Heart left ventricle (tissue), 16 donors: ENCODE results near the gene FPR2. TPM values are rescaled to one million over a fixed set of nuclear protein-coding genes. Genes with fewer than 3 reads are reported as not detected.

Source experiments
- ATAC-seq, 4 donors: fragments of 200-7000 bp; cut with Tn5 transposase; one replicate each; pipeline ENCODE4 v1.9.1; 2020 to 2022; ENCODE audit warnings: moderate library complexity in 4 of 4, mild to moderate bottlenecking in 3 of 4, moderate number of reproducible peaks in 1 of 4
- DNase-seq, 5 donors: peaks; one replicate each; pipeline ENCODE4 v3.0.0-alpha.2; 2020
- H3K27ac ChIP-seq, 12 donors: fragments of 200-600 bp; sonication (generic) in 4 of 12; one replicate each; pipeline versions ENCODE4 v1.5.0 to v1.8.0; 2016 to 2022; ENCODE audit warnings: mild to moderate bottlenecking in 2 of 12
- H3K27me3 ChIP-seq, 9 donors: fragments of 200-600 bp; sonication (generic) in 2 of 9; one replicate each; pipeline versions ENCODE4 v1.5.1 to v1.8.0; 2016 to 2022; ENCODE audit warnings: mild to moderate bottlenecking in 3 of 9
- H3K36me3 ChIP-seq, 9 donors: fragments of 200-600 bp; sonication (generic) in 2 of 9; one replicate each; pipeline versions ENCODE4 v1.5.0 to v1.8.0; 2018 to 2022; ENCODE audit warnings: mild to moderate bottlenecking in 2 of 9
- H3K4me1 ChIP-seq, 12 donors: fragments of 200-600 bp; sonication (generic) in 4 of 12; one replicate each; pipeline versions ENCODE4 v1.5.0 to v1.8.0; 2016 to 2022; ENCODE audit warnings: mild to moderate bottlenecking in 3 of 12
- H3K4me3 ChIP-seq, 12 donors: fragments of 200-600 bp; sonication (generic) in 4 of 12; one replicate each; pipeline versions ENCODE4 v1.5.0 to v1.8.0; 2017 to 2022; ENCODE audit warnings: mild to moderate bottlenecking in 9 of 12, moderate library complexity in 4 of 12
- H3K9me3 ChIP-seq, 12 donors: fragments of 200-600 bp; sonication (generic) in 4 of 12; one replicate each; pipeline versions ENCODE4 v1.5.0 to v1.8.0; 2016 to 2022; ENCODE audit warnings: mild to moderate bottlenecking in 1 of 12
- POLR2A ChIP-seq, 2 donors: fragments of 450-650 bp; IDR thresholded peaks; one replicate each; pipeline ENCODE4 v1.6.1; 2017; ENCODE audit warnings: antibody characterized with exemption in 2 of 2, mild to moderate bottlenecking in 2 of 2, moderate library complexity in 2 of 2
- WGBS, 4 donors: extraction: QIAGEN DNeasy Blood & Tissue Kit in 2 of 4; methylation state at CpG; one replicate each; pipeline versions ENCODE4 v1.1.5 to v1.1.7; 2013 to 2018; 5-methylcytosine and 5-hydroxymethylcytosine counted together
- intact Hi-C, 10 donors: fragments of 100-400 bp; cut with DNase I; formaldehyde crosslinking; loops; one replicate each; pipeline versions ENCODE4 v1.11.1 to v1.14.2; 2022
- polyA plus RNA-seq, 2 donors: library from polyadenylated mRNA; stranded (reverse); fragments of 200-250 nt; gene quantifications; one replicate each; pipeline ENCODE4 v1.2.3, GENCODE V29; 2013
- total RNA-seq, 9 donors: library from RNA; depleted of rRNA in 2 of 9; stranded (reverse); fragments of >200 nt in 2 of 9; fragmentation: NEBNext Ultra II Directional in 3 of 9; extraction: Animal tissue kit (Norgen Biotek cat#: 25700) in 3 of 9; gene quantifications; one replicate each; pipeline versions ENCODE4 v1.1.0 to v1.2.4, GENCODE V29; 2016 to 2023
- TF ChIP-seq, protein P1 (sequence below), 12 donors: fragments of 200-600 bp; sonication (generic) in 4 of 12; IDR thresholded peaks; one replicate each; pipeline versions ENCODE4 v1.5.0 to v1.8.0; 2018 to 2022; ENCODE audit warnings: antibody characterized with exemption in 12 of 12, mild to moderate bottlenecking in 5 of 12
- donor health status: ischemic (EF 13 %, LVEDD 7.1; RV severe dilation, severe dysfunction).
- donor health status: healthy with polysubstance abuse.
- donor health status: DM: no; HTN: yes; CAD: no.
- donor health status: DM: no; HTN: no; CAD: no.
- donor health status: ischemic (EF 25% LVEDD 6.9; RV normal size, moderate dysfunction).
- donor health status: ischemic (EF 25% LVEDD 5.7; RV mildly dilated, moderate dysfunction).
- donor health status: healthy.
- donor health status: DM: yes; HTN: yes; CAD: no.
- donor health status: ischemic (EF 35%, LVEDD 5.7; RV mildly dilated, moderate dysfunction).
- donor health status: nonischemic (EF 11% LVEDD 7.7; RV severe dilation, severe dysfunction).
- donor health status: DM: yes; HTN: yes; CAD: no.
- donor health status: PGD.
- donor health status: ischemic (EF 29% LVEDD 5.4; RV normal size, mild dysfunction).
- donor health status: nonischemic (EF 23%, LVEDD 6.1; RV moderate dilation, normal function).

FPR2 gene
- total and polyA plus RNA-seq, 11 donors: 0.11 to 11.1 (median 0.80) TPM; not detected in 1

DNA sequence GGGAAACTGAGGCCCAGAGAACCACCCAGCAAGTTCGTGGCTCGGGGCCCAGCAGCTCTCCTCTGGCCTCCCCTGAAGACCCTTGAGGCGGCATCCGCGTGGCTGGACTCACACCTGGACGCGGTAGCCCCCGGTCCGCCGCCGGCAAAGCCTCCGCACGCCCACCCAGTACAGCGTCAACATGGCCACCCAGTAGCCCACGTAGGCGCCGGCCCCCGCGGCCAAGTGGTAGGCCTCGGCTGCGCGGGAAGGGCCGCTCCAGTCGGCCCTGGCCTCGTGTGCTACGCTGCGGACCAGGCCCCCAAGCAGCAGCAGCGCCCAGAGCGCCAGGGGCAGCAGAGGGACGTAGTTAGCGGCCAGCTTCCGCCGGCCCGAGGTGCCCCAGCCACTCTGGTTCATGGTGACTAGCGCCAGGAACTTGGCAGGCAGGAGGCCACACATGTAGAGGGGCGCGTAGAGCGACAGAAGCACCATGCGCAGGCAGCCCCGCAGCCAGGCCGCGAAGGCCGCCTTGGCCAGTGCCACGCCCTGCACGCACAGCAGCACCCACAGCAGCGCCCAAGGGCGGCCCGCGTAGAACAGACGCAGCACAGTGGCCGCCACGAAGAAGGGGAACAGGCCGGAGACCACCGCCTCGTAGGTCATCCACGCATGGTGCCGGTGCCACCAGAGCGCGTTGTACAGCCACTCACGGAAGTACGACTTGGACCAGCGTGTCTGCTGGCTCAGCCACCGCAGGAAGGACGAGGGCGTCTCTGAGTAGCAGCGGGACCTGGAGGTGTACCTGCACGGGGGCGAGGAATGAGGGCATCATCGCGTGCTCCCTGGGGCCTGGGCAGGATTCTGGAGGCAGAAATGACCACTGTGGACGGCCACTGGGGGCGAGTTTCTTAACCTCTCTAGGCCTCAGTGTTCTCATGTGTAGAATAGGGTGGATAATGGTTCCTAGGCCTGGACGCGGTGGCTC, 47.4 kb upstream of the FPR2 start:
- 91 to 95% (median 92%) methylated on average over 44 to 74 of the region's 74 CpGs for WGBS, 4 donors
- Histone ChIP-seq H3K9me3 (no peaks in the 10 kb centered on the region), H3K4me3 (no peak overlapping the region), H3K27ac (no peak overlapping the region), H3K27me3 (peaks cover 0 to 36% (median 9%) of the 10 kb centered on the region in 9 donors), H3K36me3 (no peaks in the 10 kb centered on the region), H3K4me1 (no peaks in the 10 kb centered on the region)
- DNase-seq: no peak
- TF ChIP-seq POLR2A (IDR thresholded peaks at IDR 0.05): no peak
- TF ChIP-seq, protein P1, sequence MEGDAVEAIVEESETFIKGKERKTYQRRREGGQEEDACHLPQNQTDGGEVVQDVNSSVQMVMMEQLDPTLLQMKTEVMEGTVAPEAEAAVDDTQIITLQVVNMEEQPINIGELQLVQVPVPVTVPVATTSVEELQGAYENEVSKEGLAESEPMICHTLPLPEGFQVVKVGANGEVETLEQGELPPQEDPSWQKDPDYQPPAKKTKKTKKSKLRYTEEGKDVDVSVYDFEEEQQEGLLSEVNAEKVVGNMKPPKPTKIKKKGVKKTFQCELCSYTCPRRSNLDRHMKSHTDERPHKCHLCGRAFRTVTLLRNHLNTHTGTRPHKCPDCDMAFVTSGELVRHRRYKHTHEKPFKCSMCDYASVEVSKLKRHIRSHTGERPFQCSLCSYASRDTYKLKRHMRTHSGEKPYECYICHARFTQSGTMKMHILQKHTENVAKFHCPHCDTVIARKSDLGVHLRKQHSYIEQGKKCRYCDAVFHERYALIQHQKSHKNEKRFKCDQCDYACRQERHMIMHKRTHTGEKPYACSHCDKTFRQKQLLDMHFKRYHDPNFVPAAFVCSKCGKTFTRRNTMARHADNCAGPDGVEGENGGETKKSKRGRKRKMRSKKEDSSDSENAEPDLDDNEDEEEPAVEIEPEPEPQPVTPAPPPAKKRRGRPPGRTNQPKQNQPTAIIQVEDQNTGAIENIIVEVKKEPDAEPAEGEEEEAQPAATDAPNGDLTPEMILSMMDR (IDR thresholded peaks at IDR 0.05): no peak
- ATAC-seq: peak in 2 of 4 donors; percentile 12 to 31
- intact Hi-C loops: loop anchor here in 2 of 10 donors (5.0 to 10.0 kb wide), 2 partner anchors 64 to 91 kb away; no protein-coding TSS in a partner anchor

DNA sequence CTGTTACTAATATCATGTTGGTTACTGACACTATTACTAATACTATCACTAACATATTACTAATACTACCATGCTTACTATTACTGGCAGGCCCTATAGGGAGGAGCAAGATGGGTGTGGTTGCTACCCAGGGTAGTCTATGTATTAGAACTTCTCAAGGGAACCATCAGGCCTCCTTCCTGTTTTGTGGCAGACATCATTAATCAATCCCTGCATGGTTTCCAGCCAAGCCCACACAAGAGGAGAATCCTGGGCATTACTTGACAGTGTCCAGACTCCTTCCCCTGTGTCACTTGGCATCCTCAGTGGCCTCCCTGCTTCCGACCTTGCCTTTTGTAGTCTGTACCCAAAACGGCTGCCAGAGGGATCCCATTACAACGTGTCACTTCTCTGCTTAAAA, 46.1 kb upstream of the FPR2 start:
- Histone ChIP-seq H3K27ac (no peak overlapping the region), H3K27me3 (peaks cover 8 to 48% (median 19%) of the 10 kb centered on the region in 9 donors), H3K36me3 (no peaks in the 10 kb centered on the region), H3K9me3 (no peaks in the 10 kb centered on the region), H3K4me1 (peaks cover 0 to 9% (median 4%) of the 10 kb centered on the region in 12 donors), H3K4me3 (no peak overlapping the region)
- DNase-seq (no peak), ATAC-seq (no peak)
- 46 to 62% (median 52%) methylated on average over 3 of the region's 3 CpGs for WGBS, 4 donors
- TF ChIP-seq, protein P1 (IDR thresholded peaks at IDR 0.05): no peak
- TF ChIP-seq POLR2A (IDR thresholded peaks at IDR 0.05): no peak
- intact Hi-C loops: loop anchor here in 2 of 10 donors (5.0 to 10.0 kb wide), 2 partner anchors 62 to 90 kb away; no protein-coding TSS in a partner anchor

DNA sequence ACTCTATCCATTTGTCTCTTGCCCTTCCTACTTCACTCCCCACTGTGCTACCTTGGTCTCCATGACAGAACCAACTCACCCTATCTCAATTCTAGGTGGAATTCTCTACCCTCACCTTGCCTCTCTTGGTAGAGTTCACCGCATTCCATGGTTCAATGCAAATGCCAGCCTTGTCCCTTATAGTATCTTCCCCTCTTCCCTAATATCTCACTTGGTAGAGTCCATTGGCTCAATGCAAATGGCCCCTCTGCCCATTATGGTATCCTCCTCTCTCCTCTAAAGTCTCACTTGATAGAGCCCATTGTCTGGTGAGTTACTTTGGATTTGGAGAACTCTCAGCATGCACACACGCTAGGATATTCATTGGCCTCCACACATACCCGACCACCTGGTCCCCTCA, 45.1 kb upstream of the FPR2 start:
- Histone ChIP-seq H3K27me3 (peaks cover 14 to 58% (median 29%) of the 10 kb centered on the region in 9 donors), H3K4me1 (peaks cover 0 to 10% (median 4%) of the 10 kb centered on the region in 12 donors), H3K36me3 (no peaks in the 10 kb centered on the region), H3K4me3 (no peak overlapping the region), H3K9me3 (no peaks in the 10 kb centered on the region), H3K27ac (no peak overlapping the region)
- WGBS, 4 donors: 83 to 91% (median 87%) methylated on average over 3 of the region's 3 CpGs
- DNase-seq: no peak
- no peak for TF ChIP-seq POLR2A (IDR thresholded peaks at IDR 0.05)
- TF ChIP-seq, protein P1 (IDR thresholded peaks at IDR 0.05): no peak
- intact Hi-C loops: loop anchor here in 1 of 10 donors (10.0 kb wide), 1 partner anchor 89 kb away; no protein-coding TSS in a partner anchor
- ATAC-seq: no peak

DNA sequence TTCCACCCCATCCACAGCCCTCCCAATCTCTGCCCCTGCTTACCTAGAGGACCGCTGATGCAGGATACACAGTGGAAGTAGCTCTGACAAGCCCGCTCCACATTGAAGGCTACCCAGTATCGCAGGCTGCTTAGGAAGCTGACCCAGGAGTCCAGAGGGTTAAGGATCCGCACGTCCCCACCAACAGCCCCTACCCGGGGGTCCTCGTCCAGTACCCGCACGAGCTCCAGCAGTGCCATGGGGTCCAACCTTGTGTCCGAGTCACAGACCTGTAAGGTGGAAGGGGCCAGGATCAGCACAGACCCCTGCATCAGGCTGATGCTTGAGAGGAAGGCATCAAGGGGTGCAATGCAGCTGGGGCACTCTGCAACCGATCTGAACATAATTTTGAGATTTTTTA, 44.1 kb upstream of the FPR2 start:
- peaks cover 0 to 10% (median 4%) of the 10 kb centered on the region in 12 donors for H3K4me1 ChIP-seq
- no peak overlapping the region for H3K27ac ChIP-seq
- 83 to 91% (median 85%) methylated on average over 11 of the region's 11 CpGs for WGBS, 4 donors
- DNase-seq: no peak
- peaks cover 14 to 69% (median 36%) of the 10 kb centered on the region in 9 donors for H3K27me3 ChIP-seq
- H3K36me3 ChIP-seq: no peaks in the 10 kb centered on the region
- ATAC-seq: no peak
- TF ChIP-seq, protein P1 (IDR thresholded peaks at IDR 0.05): no peak
- no peak for TF ChIP-seq POLR2A (IDR thresholded peaks at IDR 0.05)
- intact Hi-C loops: loop anchor here in 1 of 10 donors (10.0 kb wide), 1 partner anchor 88 kb away; no protein-coding TSS in a partner anchor
- no peaks in the 10 kb centered on the region for H3K9me3 ChIP-seq
- no peak overlapping the region for H3K4me3 ChIP-seq
